Endothelial cell of umbilical vein (primary cell): Measurements from ENCODE around the gene PCDHB13. TPM values are rescaled to one million over a fixed set of nuclear protein-coding genes. Genes with fewer than 3 reads are reported as not detected.
A peak's percentile ranks its signal among the peaks of the same experiment; 100 is the strongest.
"Not testable (repeated sequence)": the region's sequence is repeated elsewhere in the genome, so short reads cannot be mapped to it uniquely, and the experiment has no call there.

ENCODE experiments used
- BruUV-seq: library from RNA; stranded (reverse); fragments of 400-500 nt; replicated peaks from 2 replicates; lab custom pipeline; 2021; lab: Mats Ljungman, UMichigan
- CTCF ChIA-PET: fragments of 300-600, 350-600 bp; sonication (Branson Sonifier 250); formaldehyde crosslinking; loops from one replicate; lab custom pipeline; 2021; ENCODE audit warnings: antibody characterized with exemption, inconsistent platforms; lab: Charles Lee
- POLR2A ChIA-PET: fragments of 300-600, 350-600 bp; sonication (Branson Sonifier 250); formaldehyde crosslinking; loops from one replicate; lab custom pipeline; 2021; ENCODE audit warnings: antibody characterized with exemption, inconsistent platforms; lab: Charles Lee
- DNase-seq: peaks from one replicate; pipeline ENCODE4 v3.0.0-alpha.2; 2011; ENCODE audit warnings: low read depth, low spot score
- FAIRE-seq: peaks from 2 replicates; lab custom pipeline; 2011; peaks lifted over from hg19 to GRCh38; lab: Jason Lieb, UNC
- H2AFZ ChIP-seq: 2 replicates; pipeline ENCODE4 v1.6.0; 2012; ENCODE audit warnings: low read depth, low read length, control low read depth, inconsistent platforms
- H3K27ac ChIP-seq: 2 replicates; pipeline ENCODE4 v1.5.1; 2011; ENCODE audit warnings: low read depth, mild to moderate bottlenecking, control low read depth, low read length, moderate library complexity; ENCODE audit not compliant: insufficient read depth
- H3K27me3 ChIP-seq, 2 experiments: 2 replicates each; pipeline versions ENCODE4 v1.6.0 to v1.6.1; 2011; ENCODE audit warnings: low read length in 2 of 2, mixed read lengths in 1 of 2; ENCODE audit not compliant: control insufficient read depth in 2 of 2, insufficient read depth in 2 of 2
- H3K36me3 ChIP-seq, 2 experiments: 2 replicates in 1 of 2; 3 replicates in 1 of 2; pipeline ENCODE4 v1.5.1; 2011; ENCODE audit warnings: low read length in 2 of 2, mild to moderate bottlenecking in 1 of 2, moderate library complexity in 1 of 2; ENCODE audit not compliant: control insufficient read depth in 2 of 2, insufficient read depth in 2 of 2; ENCODE audit errors: extremely low read depth in 1 of 2
- H3K4me1 ChIP-seq: 3 replicates; pipeline ENCODE4 v1.5.1; 2011; ENCODE audit warnings: mild to moderate bottlenecking, low read length; ENCODE audit not compliant: control insufficient read depth, insufficient read depth; ENCODE audit errors: extremely low read depth
- H3K4me2 ChIP-seq: 2 replicates; pipeline ENCODE4 v1.6.1; 2011; ENCODE audit warnings: low read length, control low read depth, mixed read lengths; ENCODE audit not compliant: insufficient read depth
- H3K4me3 ChIP-seq, 3 experiments: fragments of 200-600 bp in 1 of 3; sonication (generic), shearing (Covaris generic) in 1 of 3; replicated peaks in 1 of 3; 2 replicates each; pipeline ENCODE4 v1.5.1; 2011 to 2016; ENCODE audit warnings: control low read depth in 3 of 3, low read length in 3 of 3, mild to moderate bottlenecking in 2 of 3, inconsistent platforms in 1 of 3, low read depth in 1 of 3, moderate library complexity in 1 of 3; ENCODE audit not compliant: insufficient read depth in 1 of 3
- H3K79me2 ChIP-seq: 2 replicates; pipeline ENCODE4 v1.6.0; 2012; ENCODE audit warnings: low read length, inconsistent platforms; ENCODE audit not compliant: control insufficient read depth, insufficient read depth
- H3K9ac ChIP-seq: replicated peaks from 2 replicates; pipeline ENCODE3; 2011; ENCODE audit warnings: low read length, control low read depth; ENCODE audit not compliant: insufficient read depth; ENCODE audit errors: extremely low read depth
- H3K9me1 ChIP-seq: replicated peaks from 3 replicates; pipeline ENCODE4 v1.6.0; 2011; ENCODE audit warnings: mild to moderate bottlenecking, low read length; ENCODE audit not compliant: control insufficient read depth, insufficient read depth; ENCODE audit errors: extremely low read depth
- H3K9me3 ChIP-seq: replicated peaks from 2 replicates; pipeline ENCODE4 v1.5.1; 2012; ENCODE audit warnings: low read length, inconsistent platforms; ENCODE audit not compliant: control insufficient read depth, insufficient read depth
- H4K20me1 ChIP-seq: replicated peaks from 2 replicates; pipeline ENCODE3; 2011; ENCODE audit warnings: mild to moderate bottlenecking, low read length; ENCODE audit not compliant: control insufficient read depth, insufficient read depth; ENCODE audit errors: extremely low read depth
- FOS ChIP-seq: IDR thresholded peaks from 2 replicates; pipeline ENCODE4 v1.6.1; 2011; ENCODE audit warnings: mild to moderate bottlenecking, low read length, moderate library complexity, borderline replicate concordance; ENCODE audit not compliant: insufficient read depth
- dilution Hi-C: fragments of 300-500 bp; cut with MboI; formaldehyde crosslinking; loops from one replicate; pipeline ENCODE4 v1.15.0; 2019; ENCODE audit warnings: low sequenced_read_pairs; ENCODE audit not compliant: extremely low pct_ligation_motif_present
- intact Hi-C: fragments of 100-400 bp; cut with micrococcal nuclease; formaldehyde crosslinking; loops from one replicate; pipeline ENCODE4 v1.10.0; 2022
- polyA plus RNA-seq, 4 experiments: library from polyadenylated mRNA; depleted of rRNA in 3 of 4; stranded (reverse) in 3 of 4; unstranded in 1 of 4; fragments of >200 nt; gene quantifications; 2 replicates each; pipeline versions ENCODE4 v1.2.1 to v1.2.3, GENCODE V29; 2011 to 2012; ENCODE audit warnings: missing spikeins in 1 of 4
- total RNA-seq: library from RNA; stranded (reverse); gene quantifications from 2 replicates; pipeline ENCODE4 v1.2.3, GENCODE V29; 2021
- TF ChIP-seq, protein P1 (sequence below), 2 donors: IDR thresholded peaks; 1 replicate in 1 of 2; 2 replicates in 1 of 2; pipeline ENCODE4 v1.5.1; 2011; ENCODE audit warnings: low read length in 2 of 2, mild to moderate bottlenecking in 2 of 2, moderate library complexity in 2 of 2, control low read depth in 1 of 2, inconsistent platforms in 1 of 2, low read depth in 1 of 2; ENCODE audit not compliant: insufficient read depth in 1 of 2; ENCODE audit errors: extremely low read depth in 1 of 2

The PCDHB13 gene
- total and polyA plus RNA-seq, 2 donors (not counting 3 experiments of a cell fraction or from before 2014, with no cell fraction given) = 0.57 to 0.77 TPM

DNA sequence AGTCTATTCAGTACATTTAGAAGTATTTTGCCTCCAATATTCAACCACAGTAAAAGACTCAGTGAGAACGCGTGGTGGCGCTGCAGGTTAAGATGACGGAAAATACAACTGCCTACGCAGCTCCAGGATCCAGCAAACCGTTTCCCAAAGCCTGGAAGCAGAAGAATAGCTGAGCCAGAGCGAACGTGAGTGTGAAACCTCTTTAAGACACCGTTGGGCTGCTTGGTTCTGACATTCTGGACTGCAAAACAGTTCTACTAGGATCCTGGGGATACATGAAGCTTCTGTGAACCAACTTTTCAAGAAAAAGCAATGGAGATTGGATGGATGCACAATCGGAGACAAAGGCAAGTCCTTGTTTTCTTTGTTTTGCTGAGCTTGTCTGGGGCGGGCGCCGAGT lies 31.5 kb upstream of the PCDHB13 start, which contains the start of gene PCDHB16:
TSS of gene PCDHB16 (plus strand) at position 140 of the 400 bp plus-strand sequence. CDS start at position 313, 173 bp downstream.
- FAIRE-seq (no peak), DNase-seq (peak; percentile 16)
- H3K79me2 ChIP-seq = no peaks in the 10 kb centered on the region
- H3K4me3 ChIP-seq = no peak within 1 kb of the TSS
- no peaks in the 10 kb centered on the region for H3K4me1 ChIP-seq
- H3K9ac ChIP-seq = no peak within 1 kb of the TSS
- intact Hi-C loops (no loop called here), dilution Hi-C loops (no loop called here)
- ChIA-PET CTCF (interaction anchor here (1.0 to 1.9 kb wide), 3 partner anchors 10 to 382 kb away, joined by 3 to 6 read pairs (median 4); partner anchors contain the start of gene PCDHB10), POLR2A (no interaction called here)
- no peaks in the 10 kb centered on the region for H3K27me3 ChIP-seq
- no peaks in the 10 kb centered on the region for H4K20me1 ChIP-seq
- H2AFZ ChIP-seq = no peak within 1 kb of the TSS
- H3K27ac ChIP-seq = no peak within 1 kb of the TSS
- H3K36me3 ChIP-seq = no peaks in the 10 kb centered on the region
- no peak within 1 kb of the TSS for H3K4me2 ChIP-seq
- H3K9me3 ChIP-seq = no peaks in the 10 kb centered on the region
- TF ChIP-seq, protein P1, sequence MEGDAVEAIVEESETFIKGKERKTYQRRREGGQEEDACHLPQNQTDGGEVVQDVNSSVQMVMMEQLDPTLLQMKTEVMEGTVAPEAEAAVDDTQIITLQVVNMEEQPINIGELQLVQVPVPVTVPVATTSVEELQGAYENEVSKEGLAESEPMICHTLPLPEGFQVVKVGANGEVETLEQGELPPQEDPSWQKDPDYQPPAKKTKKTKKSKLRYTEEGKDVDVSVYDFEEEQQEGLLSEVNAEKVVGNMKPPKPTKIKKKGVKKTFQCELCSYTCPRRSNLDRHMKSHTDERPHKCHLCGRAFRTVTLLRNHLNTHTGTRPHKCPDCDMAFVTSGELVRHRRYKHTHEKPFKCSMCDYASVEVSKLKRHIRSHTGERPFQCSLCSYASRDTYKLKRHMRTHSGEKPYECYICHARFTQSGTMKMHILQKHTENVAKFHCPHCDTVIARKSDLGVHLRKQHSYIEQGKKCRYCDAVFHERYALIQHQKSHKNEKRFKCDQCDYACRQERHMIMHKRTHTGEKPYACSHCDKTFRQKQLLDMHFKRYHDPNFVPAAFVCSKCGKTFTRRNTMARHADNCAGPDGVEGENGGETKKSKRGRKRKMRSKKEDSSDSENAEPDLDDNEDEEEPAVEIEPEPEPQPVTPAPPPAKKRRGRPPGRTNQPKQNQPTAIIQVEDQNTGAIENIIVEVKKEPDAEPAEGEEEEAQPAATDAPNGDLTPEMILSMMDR (IDR thresholded peaks at IDR 0.05; ENCODE audit: extremely low read depth in 1 of 2, insufficient read depth in 1 of 2, low read depth in 1 of 2, low read length in 2 of 2) = peak in 1 of 2 donors; percentile 4
- no peak for TF ChIP-seq FOS
- no peaks in the 10 kb centered on the region for H3K9me1 ChIP-seq
- no TSS peak for BruUV-seq

DNA sequence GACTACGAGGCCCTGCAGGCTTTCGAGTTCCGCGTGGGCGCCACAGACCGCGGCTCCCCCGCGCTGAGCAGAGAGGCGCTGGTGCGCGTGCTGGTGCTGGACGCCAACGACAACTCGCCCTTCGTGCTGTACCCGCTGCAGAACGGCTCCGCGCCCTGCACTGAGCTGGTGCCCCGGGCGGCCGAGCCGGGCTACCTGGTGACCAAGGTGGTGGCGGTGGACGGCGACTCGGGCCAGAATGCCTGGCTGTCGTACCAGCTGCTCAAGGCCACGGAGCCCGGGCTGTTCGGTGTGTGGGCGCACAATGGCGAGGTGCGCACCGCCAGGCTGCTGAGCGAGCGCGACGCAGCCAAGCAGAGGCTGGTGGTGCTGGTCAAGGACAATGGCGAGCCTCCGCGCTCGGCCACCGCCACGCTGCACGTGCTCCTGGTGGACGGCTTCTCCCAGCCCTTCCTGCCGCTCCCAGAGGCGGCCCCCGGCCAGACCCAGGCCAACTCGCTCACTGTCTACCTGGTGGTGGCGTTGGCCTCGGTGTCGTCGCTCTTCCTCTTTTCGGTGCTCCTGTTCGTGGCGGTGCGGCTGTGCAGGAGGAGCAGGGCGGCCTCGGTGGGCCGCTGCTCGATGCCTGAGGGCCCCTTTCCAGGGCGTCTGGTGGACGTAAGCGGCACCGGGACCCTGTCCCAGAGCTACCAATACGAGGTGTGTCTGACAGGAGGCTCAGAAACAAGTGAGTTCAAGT lies 29.4 kb upstream of the PCDHB13 start:
- H3K4me1 ChIP-seq, CTCF ChIA-PET, H3K79me2 ChIP-seq, intact Hi-C loops, POLR2A ChIA-PET, H3K36me3 ChIP-seq, H4K20me1 ChIP-seq, H3K9me3 ChIP-seq, H3K9ac ChIP-seq, DNase-seq, FAIRE-seq, H3K27me3 ChIP-seq, BruUV-seq, H3K4me3 ChIP-seq, dilution Hi-C loops, H3K4me2 ChIP-seq, H2AFZ ChIP-seq, H3K9me1 ChIP-seq, H3K27ac ChIP-seq: not testable (repeated sequence)
